A673 (cell line): Measurements from ENCODE around the gene C2CD4A. TPM values are rescaled to one million over a fixed set of nuclear protein-coding genes. Genes with fewer than 3 reads are reported as not detected.

Experiments
- BruUV-seq: library from RNA; stranded (reverse); fragments of 400-500 nt; replicated peaks from 2 replicates; lab custom pipeline; 2021; lab: Mats Ljungman, UMichigan
- CTCF ChIA-PET: fragments of 300-600 bp; sonication (Branson Sonifier 250); formaldehyde crosslinking; loops from one replicate; lab custom pipeline; 2022; ENCODE audit warnings: antibody characterized with exemption; lab: Charles Lee
- POLR2A ChIA-PET: fragments of 300-600 bp; sonication (Branson Sonifier 250); formaldehyde crosslinking; loops from one replicate; lab custom pipeline; 2022; ENCODE audit warnings: antibody characterized with exemption; ENCODE audit not compliant: low non-redundant PET; lab: Charles Lee
- DNase-seq: peaks from one replicate; pipeline ENCODE4 v3.0.0-alpha.2; 2015; ENCODE audit warnings: low spot score
- H3K27ac ChIP-seq: fragments of 200-600 bp; sonication (generic); 2 replicates; pipeline ENCODE4 v1.5.1; 2016; ENCODE audit warnings: mixed run types, low read depth, mild to moderate bottlenecking, mixed read lengths, antibody characterized with exemption, low read length; ENCODE audit not compliant: poor library complexity, severe bottlenecking
- H3K27me3 ChIP-seq: fragments of 200-600 bp; sonication (generic); replicated peaks from 2 replicates; pipeline ENCODE4 v1.6.1; 2017; ENCODE audit warnings: mixed run types, low read depth, mild to moderate bottlenecking, mixed read lengths, antibody characterized with exemption, low read length; ENCODE audit not compliant: insufficient read depth, poor library complexity
- H3K36me3 ChIP-seq: fragments of 200-600 bp; sonication (generic); 2 replicates; pipeline ENCODE4 v1.6.1; 2016; ENCODE audit warnings: mixed run types, mild to moderate bottlenecking, mixed read lengths, antibody characterized with exemption, low read length; ENCODE audit not compliant: insufficient read depth, poor library complexity, severe bottlenecking
- H3K4me1 ChIP-seq: fragments of 200-600 bp; sonication (generic); 2 replicates; pipeline ENCODE4 v1.6.1; 2017; ENCODE audit warnings: mixed run types, mild to moderate bottlenecking, mixed read lengths, antibody characterized with exemption, low read length; ENCODE audit not compliant: insufficient read depth, poor library complexity, severe bottlenecking
- H3K4me3 ChIP-seq: fragments of 200-600 bp; sonication (generic); 2 replicates; pipeline ENCODE4 v1.5.1; 2016; ENCODE audit warnings: low read depth, mixed run types, mild to moderate bottlenecking, mixed read lengths, low read length; ENCODE audit not compliant: poor library complexity, severe bottlenecking
- H3K9me3 ChIP-seq: fragments of 200-600 bp; sonication (generic); 2 replicates; pipeline ENCODE4 v1.6.1; 2016; ENCODE audit warnings: mixed run types, low read depth, mild to moderate bottlenecking, mixed read lengths, antibody characterized with exemption, low read length; ENCODE audit not compliant: poor library complexity, severe bottlenecking
- CTCF ChIP-seq: fragments of 300-800, 200-600 bp; sonication (generic); conservative IDR thresholded peaks from 2 replicates; pipeline ENCODE4 v1.5.1; 2017; ENCODE audit warnings: low read depth, mild to moderate bottlenecking, antibody characterized with exemption, low read length, moderate library complexity, mixed read lengths
- EZH2 ChIP-seq: fragments of 200-600 bp; sonication (generic); IDR thresholded peaks from 2 replicates; pipeline ENCODE4 v1.6.1; 2017; ENCODE audit warnings: borderline replicate concordance, low read depth, mild to moderate bottlenecking, mixed read lengths, antibody characterized with exemption, low read length; ENCODE audit not compliant: poor library complexity, severe bottlenecking
- intact Hi-C: fragments of 100-400 bp; cut with micrococcal nuclease; formaldehyde crosslinking; loops from one replicate; pipeline ENCODE4 v1.10.0; 2022; ENCODE audit not compliant: unreplicated experiment
- total RNA-seq: library from RNA; stranded (reverse); gene quantifications from 2 replicates; pipeline ENCODE4 v1.2.3, GENCODE V29; 2021

Gene C2CD4A
- total RNA-seq, 1 experiment from 2014 or later = 0.34 TPM

- ChIA-PET CTCF (no interaction called here), POLR2A (no interaction called here)
- Histone ChIP-seq H3K27me3 (no peaks in the 10 kb centered on the region), H3K4me1 (peaks cover 11% of the 10 kb centered on the region), H3K27ac (no peak overlapping the region), H3K9me3 (no peaks in the 10 kb centered on the region), H3K4me3 (no peak overlapping the region), H3K36me3 (no peaks in the 10 kb centered on the region)
- no TSS peak for BruUV-seq
- TF ChIP-seq EZH2 (no peak), CTCF (no peak)
- DNase-seq = no peak
- intact Hi-C loops = no loop called here
Measured at GRCh38 chr15:62090988-62091387, 24.2 kb downstream of the C2CD4A start.

GRCh38 chr15:62093809-62094208, 27.0 kb downstream of the C2CD4A start:
- intact Hi-C loops = no loop called here
- no peak overlapping the region for H3K27ac ChIP-seq
- no peaks in the 10 kb centered on the region for H3K9me3 ChIP-seq
- BruUV-seq = no TSS peak
- TF ChIP-seq EZH2 = no peak
- TF ChIP-seq CTCF = no peak
- DNase-seq = no peak
- H3K36me3 ChIP-seq = no peaks in the 10 kb centered on the region
- POLR2A ChIA-PET = no interaction called here
- no peak overlapping the region for H3K4me3 ChIP-seq
- no peaks in the 10 kb centered on the region for H3K4me1 ChIP-seq
- CTCF ChIA-PET = no interaction called here
- H3K27me3 ChIP-seq = no peaks in the 10 kb centered on the region

- BruUV-seq = no TSS peak
- Histone ChIP-seq H3K9me3 (no peaks in the 10 kb centered on the region), H3K4me1 (no peaks in the 10 kb centered on the region), H3K27me3 (no peaks in the 10 kb centered on the region), H3K4me3 (no peak overlapping the region), H3K36me3 (no peaks in the 10 kb centered on the region), H3K27ac (no peak overlapping the region)
- intact Hi-C loops = no loop called here
- CTCF ChIA-PET = no interaction called here
- TF ChIP-seq CTCF = no peak
- TF ChIP-seq EZH2 = no peak
- POLR2A ChIA-PET = no interaction called here
- no peak for DNase-seq
Measured at GRCh38 chr15:62094388-62094787, 27.6 kb downstream of the C2CD4A start.
